Heart left ventricle (tissue), 16 donors: ENCODE results near the gene KLHL22. TPM values are rescaled to one million over a fixed set of nuclear protein-coding genes. Genes with fewer than 3 reads are reported as not detected.
A peak's percentile ranks its signal among the peaks of the same experiment; 100 is the strongest.

Experiments
- ATAC-seq, 4 donors: fragments of 200-7000 bp; cut with Tn5 transposase; one replicate each; pipeline ENCODE4 v1.9.1; 2020 to 2022; ENCODE audit warnings: moderate library complexity in 4 of 4, mild to moderate bottlenecking in 3 of 4, moderate number of reproducible peaks in 1 of 4
- DNase-seq, 5 donors: peaks; one replicate each; pipeline ENCODE4 v3.0.0-alpha.2; 2020
- H3K27ac ChIP-seq, 12 donors: fragments of 200-600 bp; sonication (generic) in 4 of 12; one replicate each; pipeline versions ENCODE4 v1.5.0 to v1.8.0; 2016 to 2022; ENCODE audit warnings: mild to moderate bottlenecking in 2 of 12
- H3K27me3 ChIP-seq, 9 donors: fragments of 200-600 bp; sonication (generic) in 2 of 9; one replicate each; pipeline versions ENCODE4 v1.5.1 to v1.8.0; 2016 to 2022; ENCODE audit warnings: mild to moderate bottlenecking in 3 of 9
- H3K36me3 ChIP-seq, 9 donors: fragments of 200-600 bp; sonication (generic) in 2 of 9; one replicate each; pipeline versions ENCODE4 v1.5.0 to v1.8.0; 2018 to 2022; ENCODE audit warnings: mild to moderate bottlenecking in 2 of 9
- H3K4me1 ChIP-seq, 12 donors: fragments of 200-600 bp; sonication (generic) in 4 of 12; one replicate each; pipeline versions ENCODE4 v1.5.0 to v1.8.0; 2016 to 2022; ENCODE audit warnings: mild to moderate bottlenecking in 3 of 12
- H3K4me3 ChIP-seq, 12 donors: fragments of 200-600 bp; sonication (generic) in 4 of 12; one replicate each; pipeline versions ENCODE4 v1.5.0 to v1.8.0; 2017 to 2022; ENCODE audit warnings: mild to moderate bottlenecking in 9 of 12, moderate library complexity in 4 of 12
- H3K9me3 ChIP-seq, 12 donors: fragments of 200-600 bp; sonication (generic) in 4 of 12; one replicate each; pipeline versions ENCODE4 v1.5.0 to v1.8.0; 2016 to 2022; ENCODE audit warnings: mild to moderate bottlenecking in 1 of 12
- POLR2A ChIP-seq, 2 donors: fragments of 450-650 bp; IDR thresholded peaks; one replicate each; pipeline ENCODE4 v1.6.1; 2017; ENCODE audit warnings: antibody characterized with exemption in 2 of 2, mild to moderate bottlenecking in 2 of 2, moderate library complexity in 2 of 2
- WGBS, 4 donors: extraction: QIAGEN DNeasy Blood & Tissue Kit in 2 of 4; methylation state at CpG; one replicate each; pipeline versions ENCODE4 v1.1.5 to v1.1.7; 2013 to 2018; 5-methylcytosine and 5-hydroxymethylcytosine counted together
- intact Hi-C, 10 donors: fragments of 100-400 bp; cut with DNase I; formaldehyde crosslinking; loops; one replicate each; pipeline versions ENCODE4 v1.11.1 to v1.14.2; 2022
- polyA plus RNA-seq, 2 donors: library from polyadenylated mRNA; stranded (reverse); fragments of 200-250 nt; gene quantifications; one replicate each; pipeline ENCODE4 v1.2.3, GENCODE V29; 2013
- total RNA-seq, 9 donors: library from RNA; depleted of rRNA in 2 of 9; stranded (reverse); fragments of >200 nt in 2 of 9; fragmentation: NEBNext Ultra II Directional in 3 of 9; extraction: Animal tissue kit (Norgen Biotek cat#: 25700) in 3 of 9; gene quantifications; one replicate each; pipeline versions ENCODE4 v1.1.0 to v1.2.4, GENCODE V29; 2016 to 2023
- TF ChIP-seq, protein P1 (sequence below), 12 donors: fragments of 200-600 bp; sonication (generic) in 4 of 12; IDR thresholded peaks; one replicate each; pipeline versions ENCODE4 v1.5.0 to v1.8.0; 2018 to 2022; ENCODE audit warnings: antibody characterized with exemption in 12 of 12, mild to moderate bottlenecking in 5 of 12
- donor health status: ischemic (EF 13 %, LVEDD 7.1; RV severe dilation, severe dysfunction).
- donor health status: healthy with polysubstance abuse.
- donor health status: DM: no; HTN: yes; CAD: no.
- donor health status: DM: no; HTN: no; CAD: no.
- donor health status: ischemic (EF 25% LVEDD 6.9; RV normal size, moderate dysfunction).
- donor health status: ischemic (EF 25% LVEDD 5.7; RV mildly dilated, moderate dysfunction).
- donor health status: healthy.
- donor health status: DM: yes; HTN: yes; CAD: no.
- donor health status: ischemic (EF 35%, LVEDD 5.7; RV mildly dilated, moderate dysfunction).
- donor health status: nonischemic (EF 11% LVEDD 7.7; RV severe dilation, severe dysfunction).
- donor health status: DM: yes; HTN: yes; CAD: no.
- donor health status: PGD.
- donor health status: ischemic (EF 29% LVEDD 5.4; RV normal size, mild dysfunction).
- donor health status: nonischemic (EF 23%, LVEDD 6.1; RV moderate dilation, normal function).

KLHL22 gene
- total and polyA plus RNA-seq, 11 donors, result 10.2 to 23.6 (median 16.8) TPM

GRCh38 chr22:20436768-20437612, 58.6 kb downstream of the KLHL22 start:
- Histone ChIP-seq H3K9me3 (no peaks in the 10 kb centered on the region), H3K27ac (peak overlapping the region; percentile 18 to 93 (median 74)), H3K36me3 (peaks cover 0 to 3% (median 0%) of the 10 kb centered on the region in 9 donors), H3K4me3 (peak overlapping the region; percentile 54 to 85 (median 70)), H3K4me1 (peaks cover 0 to 42% (median 24%) of the 10 kb centered on the region in 12 donors), H3K27me3 (peaks cover 0 to 32% (median 0%) of the 10 kb centered on the region in 9 donors)
- intact Hi-C loops, result no loop called here
- TF ChIP-seq POLR2A (IDR thresholded peaks at IDR 0.05), result no peak
- TF ChIP-seq, protein P1, sequence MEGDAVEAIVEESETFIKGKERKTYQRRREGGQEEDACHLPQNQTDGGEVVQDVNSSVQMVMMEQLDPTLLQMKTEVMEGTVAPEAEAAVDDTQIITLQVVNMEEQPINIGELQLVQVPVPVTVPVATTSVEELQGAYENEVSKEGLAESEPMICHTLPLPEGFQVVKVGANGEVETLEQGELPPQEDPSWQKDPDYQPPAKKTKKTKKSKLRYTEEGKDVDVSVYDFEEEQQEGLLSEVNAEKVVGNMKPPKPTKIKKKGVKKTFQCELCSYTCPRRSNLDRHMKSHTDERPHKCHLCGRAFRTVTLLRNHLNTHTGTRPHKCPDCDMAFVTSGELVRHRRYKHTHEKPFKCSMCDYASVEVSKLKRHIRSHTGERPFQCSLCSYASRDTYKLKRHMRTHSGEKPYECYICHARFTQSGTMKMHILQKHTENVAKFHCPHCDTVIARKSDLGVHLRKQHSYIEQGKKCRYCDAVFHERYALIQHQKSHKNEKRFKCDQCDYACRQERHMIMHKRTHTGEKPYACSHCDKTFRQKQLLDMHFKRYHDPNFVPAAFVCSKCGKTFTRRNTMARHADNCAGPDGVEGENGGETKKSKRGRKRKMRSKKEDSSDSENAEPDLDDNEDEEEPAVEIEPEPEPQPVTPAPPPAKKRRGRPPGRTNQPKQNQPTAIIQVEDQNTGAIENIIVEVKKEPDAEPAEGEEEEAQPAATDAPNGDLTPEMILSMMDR (IDR thresholded peaks at IDR 0.05), result no peak
- peak in 2 of 5 donors; percentile 41 to 64 for DNase-seq
- WGBS, 4 donors, result 1 to 3% (median 2%) methylated on average over 46 to 61 of the region's 61 CpGs
- peak in 2 of 4 donors; percentile 27 to 48 for ATAC-seq

- DNase-seq, result peak in 2 of 5 donors; percentile 50 to 72
- no peaks in the 10 kb centered on the region for H3K9me3 ChIP-seq
- ATAC-seq, result peak in 2 of 4 donors; percentile 19 to 50
- peaks cover 0 to 49% (median 22%) of the 10 kb centered on the region in 12 donors for H3K4me1 ChIP-seq
- peak overlapping the region in 9 of 12 donors; percentile 46 to 93 (median 79) for H3K27ac ChIP-seq
- intact Hi-C loops, result no loop called here
- WGBS, 4 donors, result 0 to 3% (median 1%) methylated on average over 11 to 56 of the region's 56 CpGs
- H3K27me3 ChIP-seq, result peaks cover 0 to 38% (median 0%) of the 10 kb centered on the region in 9 donors
- H3K36me3 ChIP-seq, result no peaks in the 10 kb centered on the region
- H3K4me3 ChIP-seq, result peak overlapping the region; percentile 54 to 85 (median 70)
- TF ChIP-seq POLR2A (IDR thresholded peaks at IDR 0.05), result no peak
- TF ChIP-seq, protein P1 (IDR thresholded peaks at IDR 0.05), result no peak
These were observed 59.3 kb downstream of the KLHL22 start for GRCh38 chr22:20436307-20436767.

GRCh38 chr22:20435436-20436306, 59.9 kb downstream of the KLHL22 start:
- peak in 2 of 5 donors; percentile 11 to 38 for DNase-seq
- intact Hi-C loops, result no loop called here
- WGBS, 4 donors, result 60 to 72% (median 66%) methylated on average over 8 to 11 of the region's 11 CpGs
- Histone ChIP-seq H3K27me3 (peaks cover 0 to 45% (median 0%) of the 10 kb centered on the region in 9 donors), H3K36me3 (no peaks in the 10 kb centered on the region), H3K4me3 (peak overlapping the region; percentile 54 to 85 (median 70)), H3K27ac (peak overlapping the region in 8 of 12 donors; percentile 23 to 93 (median 80)), H3K4me1 (peaks cover 0 to 55% (median 23%) of the 10 kb centered on the region in 12 donors), H3K9me3 (no peaks in the 10 kb centered on the region)
- TF ChIP-seq POLR2A (IDR thresholded peaks at IDR 0.05), result no peak
- TF ChIP-seq, protein P1 (IDR thresholded peaks at IDR 0.05), result no peak
- no peak for ATAC-seq
